GM18868 (cell line): ENCODE results near the gene ANTXRL.
"Not testable (repeated sequence)": the region's sequence is repeated elsewhere in the genome, so short reads cannot be mapped to it uniquely, and the experiment has no call there.

Experiments used
- ATAC-seq: cut with Tn5 transposase; IDR thresholded peaks from one replicate; pipeline ENCODE4 v1.9.1; 2021; ENCODE audit warnings: mild to moderate bottlenecking, moderate library complexity; ENCODE audit not compliant: unreplicated experiment

The ANTXRL gene

DNA sequence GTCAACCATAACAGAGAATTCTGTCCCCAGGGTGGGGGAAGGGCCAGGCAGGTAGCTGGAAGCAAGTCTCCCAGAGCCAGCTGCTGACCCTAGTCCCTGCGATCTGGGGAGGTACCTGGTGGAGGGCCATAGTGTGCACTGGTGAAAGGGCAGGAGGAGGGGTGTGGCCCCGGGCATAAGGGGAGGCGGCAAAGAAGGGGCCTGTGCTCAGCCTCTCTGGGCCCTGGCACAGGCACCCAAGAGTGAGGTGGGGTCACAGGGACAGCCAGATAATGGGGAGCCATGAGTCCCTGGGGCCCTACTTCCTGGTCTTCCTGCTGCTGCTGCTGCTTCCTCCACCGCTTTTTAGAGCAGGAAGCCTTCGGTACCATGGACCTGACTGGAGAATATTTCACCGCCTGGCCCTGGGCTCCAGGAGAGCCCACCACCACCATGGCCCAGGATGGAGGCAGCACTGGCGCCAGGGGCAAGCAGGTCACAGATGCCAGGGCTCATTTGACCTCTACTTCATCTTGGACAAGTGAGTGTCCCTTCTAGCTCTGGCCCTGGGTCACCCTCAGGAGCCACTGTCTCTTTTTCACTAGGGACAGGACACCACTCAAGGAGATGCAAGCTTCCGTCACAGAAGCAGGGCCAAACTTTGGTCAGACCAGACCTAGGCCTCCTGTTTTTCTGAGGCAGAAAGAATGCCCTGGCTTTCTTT lies at the start of gene ANTXRL:
TSS of gene ANTXRL (plus strand) at position 7 of the 703 bp plus-strand sequence. CDS start at position 273, 266 bp downstream.
- no peak for ATAC-seq

DNA sequence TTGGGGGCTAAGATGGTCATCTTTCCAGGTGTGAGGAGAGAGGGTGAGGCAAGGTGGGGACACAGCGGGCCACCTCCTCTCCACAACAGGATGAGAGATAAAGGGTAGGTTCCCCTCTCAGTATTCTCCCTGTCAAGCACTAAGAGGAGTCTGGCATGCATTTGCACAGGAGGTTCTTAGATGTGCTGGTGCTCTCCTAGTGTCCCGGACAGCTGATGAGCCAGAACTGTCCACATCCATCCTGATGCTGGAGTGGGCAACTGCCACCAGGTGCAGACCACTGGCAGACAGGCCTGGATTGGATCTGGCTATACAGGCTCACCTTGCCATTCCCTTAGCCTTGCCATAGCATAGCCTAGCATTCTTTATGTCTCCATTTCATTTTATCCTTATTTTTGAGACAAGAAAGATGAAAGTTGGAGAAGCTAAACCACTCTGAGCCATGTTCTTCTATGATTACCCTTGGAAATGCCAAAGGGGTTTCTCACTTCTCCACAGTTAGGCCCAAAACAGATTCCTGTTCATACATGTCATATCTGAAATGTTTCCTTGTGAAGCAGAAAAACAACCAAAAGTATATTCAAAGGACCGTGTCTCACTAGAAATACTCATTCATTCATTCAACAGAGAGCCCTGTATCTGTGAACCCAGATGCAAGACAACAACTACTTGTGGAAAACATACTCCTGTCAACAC lies 48.8 kb upstream of the ANTXRL start:
- ATAC-seq: no peak

DNA sequence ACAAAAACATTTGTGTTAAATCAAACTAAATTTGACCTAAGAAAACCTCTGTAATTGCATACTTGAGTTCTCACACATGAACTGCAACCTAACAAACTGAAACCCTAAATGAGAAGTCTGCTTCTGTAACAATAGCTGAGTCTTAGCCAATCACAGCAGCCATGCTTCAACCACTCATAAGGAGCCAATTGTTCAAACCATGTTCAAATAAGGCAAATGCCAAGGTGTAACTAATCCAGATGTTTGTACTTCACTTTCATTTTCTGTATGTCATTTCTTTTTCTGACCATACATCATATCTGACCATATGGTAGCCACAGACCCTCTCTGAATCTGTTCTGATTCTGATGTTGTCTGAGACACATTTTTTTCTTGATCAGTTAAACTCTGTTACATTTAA lies 47.5 kb upstream of the ANTXRL start:
- ATAC-seq: peak; percentile 74

DNA sequence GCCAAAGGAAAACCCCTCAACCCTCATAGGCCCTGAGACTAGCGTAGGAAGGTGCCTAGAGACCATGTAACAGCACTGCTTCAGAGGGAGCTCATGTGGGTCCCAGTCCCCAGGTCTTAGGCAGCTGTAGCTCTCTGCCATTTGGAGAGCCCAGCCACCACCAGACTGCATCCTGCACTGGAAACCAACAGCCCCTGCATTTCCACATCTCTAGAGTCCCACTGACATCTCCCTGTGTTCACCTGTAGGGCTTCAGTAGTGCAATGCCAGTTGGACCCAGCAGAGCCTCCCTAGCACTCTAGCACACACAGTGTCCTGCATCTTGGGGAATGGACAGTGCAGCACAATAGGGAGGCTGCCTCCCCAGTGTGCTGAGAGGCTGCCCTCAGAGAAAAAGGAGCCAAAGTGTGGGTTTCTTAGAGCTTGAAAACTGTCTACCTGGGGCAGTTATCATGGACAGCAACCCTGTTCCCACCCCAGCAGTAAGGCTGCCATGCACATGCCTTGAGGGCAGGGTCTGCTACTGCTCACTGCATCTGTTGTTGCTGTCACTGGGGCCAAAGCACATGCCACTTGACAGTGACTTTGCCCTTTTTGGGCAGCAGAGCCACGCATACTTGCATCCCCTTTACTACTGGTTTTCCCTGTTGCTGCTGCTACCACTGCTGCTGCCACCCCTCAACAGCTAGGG lies 46.7 kb upstream of the ANTXRL start:
- no peak for ATAC-seq

DNA sequence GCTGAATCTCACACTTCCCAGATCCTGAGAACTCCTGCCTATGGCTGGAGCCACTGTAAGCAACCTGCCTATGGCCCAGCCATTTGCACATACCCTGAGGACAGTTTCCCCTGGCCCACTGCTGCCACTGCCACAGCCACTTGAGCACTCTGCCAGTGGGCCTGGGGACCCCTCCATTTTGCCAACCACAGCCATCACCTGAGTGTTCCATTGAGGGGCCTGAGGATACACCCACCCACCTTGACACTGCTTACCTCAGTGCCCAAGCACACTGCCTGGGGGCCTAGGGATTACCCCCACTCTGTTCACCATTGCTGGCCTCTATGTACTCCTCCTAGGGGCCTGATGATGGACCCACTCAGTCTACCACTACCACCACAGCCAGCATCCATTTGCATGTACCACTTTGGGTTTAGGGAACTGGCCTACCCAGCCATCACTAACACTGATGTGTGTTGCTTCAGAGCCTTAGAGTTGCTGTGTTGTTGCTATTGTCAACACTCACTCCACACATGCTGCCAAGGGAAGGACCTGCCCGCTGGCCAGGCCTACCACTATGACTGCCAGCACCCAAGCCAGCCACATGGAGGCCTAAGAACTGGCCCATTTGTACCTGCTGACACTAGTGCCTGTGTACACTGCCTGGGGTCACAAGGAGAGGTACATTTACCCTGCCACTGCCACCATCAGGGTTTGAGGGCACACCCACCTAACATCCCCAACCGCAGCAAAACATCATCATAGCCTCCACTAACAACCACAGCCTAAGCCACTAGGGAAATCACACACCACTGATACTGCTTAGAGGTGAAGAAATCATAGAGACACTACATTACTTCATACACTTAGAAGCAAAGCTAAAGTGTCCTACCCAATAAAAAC lies 45.9 kb upstream of the ANTXRL start:
- no peak for ATAC-seq

DNA sequence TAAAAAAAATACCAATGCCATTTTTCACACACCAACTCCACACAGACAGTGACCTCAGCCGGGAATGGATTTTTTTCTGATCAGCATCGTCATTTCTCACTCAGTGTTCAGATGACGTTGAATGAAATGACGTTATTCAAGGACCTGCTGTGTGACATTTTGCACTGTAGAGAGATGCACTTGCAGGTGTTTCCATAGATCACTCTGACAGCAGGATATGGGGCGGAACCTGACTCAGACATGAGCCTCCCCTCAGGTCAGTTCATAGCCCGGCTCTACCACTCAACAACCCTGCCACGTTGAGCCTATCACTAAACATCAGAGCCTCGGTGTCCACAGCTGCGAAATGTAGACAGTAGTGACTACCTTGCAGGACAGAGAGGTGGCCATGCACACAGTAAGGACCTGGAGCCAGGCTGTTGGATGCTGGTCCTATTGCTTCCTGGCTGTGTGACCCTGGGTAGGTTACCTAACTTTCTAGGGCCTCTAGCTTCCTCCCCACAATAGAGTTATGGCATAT lies 41.4 kb upstream of the ANTXRL start:
- ATAC-seq: no peak

DNA sequence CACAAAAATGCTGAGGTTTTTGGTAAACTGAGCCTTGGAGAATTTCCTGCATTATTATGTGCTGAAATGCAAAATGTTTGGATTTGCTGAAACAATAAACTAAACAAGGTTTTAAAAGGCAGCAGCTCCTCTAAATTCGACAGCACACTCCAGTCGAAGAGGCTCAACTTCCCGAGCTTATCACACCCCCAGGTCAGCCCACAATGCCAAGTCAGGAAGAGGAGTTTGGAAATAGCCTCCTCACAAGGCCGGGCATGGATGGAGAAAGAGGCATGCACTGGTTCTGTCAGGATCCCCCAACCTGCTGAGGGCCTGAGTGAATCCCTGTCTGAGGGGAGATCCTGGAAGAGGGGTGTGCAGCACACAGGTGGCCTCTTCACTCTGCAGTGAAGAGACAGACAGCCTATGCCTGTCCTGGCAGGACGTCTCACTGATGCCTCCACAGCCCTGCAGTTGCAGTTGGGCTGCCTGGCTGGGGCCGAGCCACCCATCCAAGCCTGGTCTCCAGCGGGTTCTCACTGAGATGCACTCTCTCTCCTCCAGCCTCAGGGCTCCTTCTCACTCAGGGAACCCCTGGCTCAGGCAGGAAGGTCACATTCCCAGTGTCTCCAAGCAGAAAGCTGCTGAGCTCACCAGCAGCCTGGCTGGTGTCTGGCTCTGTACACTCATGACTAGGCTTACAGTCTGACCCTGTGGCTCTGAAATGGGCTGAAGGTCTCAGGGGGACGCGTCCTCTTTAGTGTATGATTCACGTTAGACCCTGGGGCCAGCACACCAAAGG lies 40.2 kb upstream of the ANTXRL start:
- not testable (repeated sequence) for ATAC-seq

DNA sequence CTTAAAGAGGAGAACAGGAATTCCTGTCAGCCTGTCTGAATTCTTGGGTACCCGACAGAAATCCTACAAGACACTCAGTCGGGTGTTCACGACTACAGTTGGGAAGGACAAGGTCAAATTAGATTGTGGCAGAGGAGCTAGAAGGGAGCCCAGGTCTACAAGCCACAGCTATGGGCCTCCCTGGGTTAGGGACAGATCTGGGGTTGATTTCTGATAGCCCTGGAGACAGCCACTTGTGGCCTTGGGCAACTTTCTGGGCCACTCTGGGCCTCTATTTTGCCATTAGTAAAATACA lies 39.7 kb upstream of the ANTXRL start:
- no peak for ATAC-seq

DNA sequence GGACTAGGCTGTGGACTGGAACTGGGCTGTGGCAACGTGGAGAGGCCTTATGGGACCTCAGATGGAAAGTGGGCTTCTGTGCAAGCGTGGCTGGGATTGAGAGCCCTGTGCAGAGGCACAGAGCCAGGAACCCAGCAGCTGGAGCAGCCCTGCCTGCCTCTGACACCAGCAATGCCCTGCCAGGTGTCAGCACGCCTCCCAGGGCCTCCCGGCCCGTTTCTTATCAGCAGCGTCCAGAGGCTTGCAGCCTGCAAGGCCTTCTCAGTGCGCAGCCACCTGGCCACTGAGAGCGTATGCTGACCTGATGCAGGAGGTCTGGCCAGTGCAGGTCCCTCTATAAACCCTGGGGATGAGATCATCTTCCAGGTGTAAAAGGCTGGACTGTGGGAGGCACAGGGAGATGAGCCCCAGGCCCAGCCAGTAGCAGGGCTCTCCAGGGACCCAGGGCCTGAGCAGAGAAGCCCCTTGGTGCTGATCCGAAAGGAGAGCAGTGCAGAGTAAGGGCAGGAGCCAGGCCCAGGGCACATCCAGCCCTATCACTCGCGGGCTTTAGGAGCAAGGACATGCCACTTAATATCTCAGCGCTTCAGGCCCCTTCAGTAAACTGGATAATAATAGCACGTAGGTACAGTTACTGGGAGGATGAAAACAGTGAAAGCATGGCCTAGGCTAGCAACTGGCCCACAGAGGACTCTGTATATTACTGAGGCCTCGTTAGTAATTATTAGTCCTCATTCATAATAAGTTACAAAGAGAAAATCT lies 38.8 kb upstream of the ANTXRL start:
- no peak for ATAC-seq

DNA sequence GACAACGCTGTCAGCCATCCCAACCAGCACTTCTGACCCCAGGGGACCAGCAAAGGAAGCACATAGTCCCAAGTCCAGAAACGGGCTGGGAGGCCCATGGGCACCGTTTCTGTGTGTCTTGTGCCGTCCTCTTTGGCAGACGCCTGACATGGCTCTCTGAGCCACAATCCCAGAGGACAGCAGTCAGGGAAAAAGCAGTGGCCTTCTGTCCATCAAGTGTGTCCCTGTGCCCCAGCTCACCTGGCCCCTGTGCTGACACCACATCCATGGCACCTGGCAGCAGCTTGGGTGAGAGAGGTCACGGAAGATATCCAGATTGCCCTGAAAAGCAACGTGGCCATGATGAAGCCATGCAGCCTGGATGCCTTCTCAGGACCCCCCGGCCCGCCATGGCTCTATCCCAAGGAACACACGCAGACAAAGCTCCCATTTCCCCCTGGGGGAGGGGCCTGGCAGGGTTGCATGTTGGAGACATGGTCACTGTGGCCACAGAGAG lies 38.1 kb upstream of the ANTXRL start:
- ATAC-seq: no peak

DNA sequence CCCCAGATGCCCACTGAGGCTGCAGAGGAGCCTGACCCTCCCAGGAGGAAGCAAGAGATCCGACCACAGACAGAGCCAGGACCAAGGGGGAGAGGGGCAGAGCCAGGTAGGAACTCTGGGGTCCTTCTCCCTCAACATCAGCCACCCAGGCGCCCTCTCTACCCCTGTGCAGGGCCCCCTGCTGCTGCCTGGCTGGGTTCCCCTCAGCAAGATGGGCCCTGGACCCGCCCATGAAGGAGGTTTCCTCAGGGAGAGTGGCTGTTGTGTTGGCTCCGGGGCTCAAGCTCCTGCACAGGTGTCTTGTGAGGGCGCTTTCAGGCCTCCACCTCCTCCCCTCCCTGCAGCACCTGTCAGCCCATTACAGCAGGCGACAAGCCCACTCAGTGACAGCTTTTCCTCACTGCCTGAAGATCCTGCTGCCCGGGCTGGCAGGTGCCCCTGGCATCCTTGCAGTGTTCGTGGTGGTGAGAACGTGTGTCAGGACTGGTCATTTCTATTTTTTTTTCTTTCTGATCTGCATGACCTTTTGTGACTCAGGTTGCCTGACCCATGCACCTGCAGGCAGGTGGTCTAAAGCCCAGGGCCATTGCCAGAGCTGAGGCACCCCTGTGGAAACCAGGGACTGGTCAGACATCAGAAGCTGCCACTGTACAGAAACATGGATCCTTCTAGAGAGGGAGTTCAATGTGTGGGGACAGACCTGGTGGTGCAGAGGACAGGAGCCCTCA lies 37.0 kb upstream of the ANTXRL start:
- not testable (repeated sequence) for ATAC-seq

DNA sequence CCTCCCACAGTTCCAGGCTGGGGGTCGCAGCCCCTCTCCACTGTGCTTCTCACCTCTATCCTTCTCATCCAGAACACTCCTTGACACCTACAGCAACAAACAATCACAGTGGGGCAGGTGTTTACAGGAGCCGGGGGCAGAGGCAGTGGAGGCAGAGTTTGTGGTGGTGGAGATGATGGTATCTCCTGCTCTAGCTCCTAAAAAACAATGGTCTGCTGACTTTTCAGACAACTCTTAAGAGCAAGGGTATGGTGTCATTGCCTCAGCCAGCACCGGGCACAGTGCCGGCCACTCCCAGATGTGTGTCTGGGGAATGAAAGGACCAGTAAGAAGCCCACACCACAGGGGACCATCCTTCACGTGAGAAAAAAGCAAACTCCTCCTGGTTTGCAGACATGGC lies 36.3 kb upstream of the ANTXRL start:
- no peak for ATAC-seq

DNA sequence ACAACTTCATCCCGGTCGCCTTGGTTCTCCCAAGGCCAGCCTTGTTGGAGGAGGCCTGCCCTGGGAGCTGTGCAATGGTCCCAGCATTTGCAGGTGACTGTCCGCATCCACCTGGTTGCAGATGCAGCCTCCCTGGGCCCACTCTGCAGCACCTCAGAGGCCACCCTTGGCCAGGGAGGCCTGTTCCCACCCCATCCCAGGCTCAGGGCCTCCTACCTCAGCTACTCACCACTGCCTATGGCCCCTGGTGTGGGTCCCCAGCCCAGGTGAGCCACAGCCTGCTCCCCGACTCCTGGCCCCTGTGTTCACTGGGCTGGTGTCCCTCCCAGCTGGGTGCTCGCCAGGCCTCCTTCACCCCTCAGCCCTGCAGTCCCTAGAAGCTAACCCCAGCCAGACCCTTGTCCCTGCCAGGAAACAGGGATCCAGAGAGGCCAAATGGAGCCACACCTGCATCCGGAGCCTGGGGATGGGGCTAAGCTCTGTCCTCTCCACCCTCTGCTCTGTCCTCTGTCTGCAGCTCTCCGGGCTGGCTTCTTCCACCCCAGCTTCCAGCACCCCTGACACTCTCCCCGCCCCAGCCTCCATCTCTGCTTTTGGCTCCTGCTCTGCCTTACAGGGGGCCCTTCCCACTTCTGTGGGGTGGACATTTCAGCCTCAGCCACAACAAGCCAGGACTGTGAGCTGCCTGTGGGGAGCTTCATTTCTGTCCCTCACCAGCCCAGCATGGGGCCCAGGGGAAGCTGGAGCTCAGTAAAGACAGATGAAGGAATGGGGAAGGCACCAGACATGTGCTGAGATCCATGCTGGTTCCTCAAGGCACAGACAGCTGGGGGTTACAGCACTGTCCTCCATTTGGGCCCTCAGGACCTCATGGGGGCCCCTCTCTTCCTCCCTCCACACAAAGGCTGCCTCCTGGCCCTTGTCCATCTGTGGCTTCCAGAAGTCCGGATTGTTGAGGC lies 35.6 kb upstream of the ANTXRL start:
- no peak for ATAC-seq

DNA sequence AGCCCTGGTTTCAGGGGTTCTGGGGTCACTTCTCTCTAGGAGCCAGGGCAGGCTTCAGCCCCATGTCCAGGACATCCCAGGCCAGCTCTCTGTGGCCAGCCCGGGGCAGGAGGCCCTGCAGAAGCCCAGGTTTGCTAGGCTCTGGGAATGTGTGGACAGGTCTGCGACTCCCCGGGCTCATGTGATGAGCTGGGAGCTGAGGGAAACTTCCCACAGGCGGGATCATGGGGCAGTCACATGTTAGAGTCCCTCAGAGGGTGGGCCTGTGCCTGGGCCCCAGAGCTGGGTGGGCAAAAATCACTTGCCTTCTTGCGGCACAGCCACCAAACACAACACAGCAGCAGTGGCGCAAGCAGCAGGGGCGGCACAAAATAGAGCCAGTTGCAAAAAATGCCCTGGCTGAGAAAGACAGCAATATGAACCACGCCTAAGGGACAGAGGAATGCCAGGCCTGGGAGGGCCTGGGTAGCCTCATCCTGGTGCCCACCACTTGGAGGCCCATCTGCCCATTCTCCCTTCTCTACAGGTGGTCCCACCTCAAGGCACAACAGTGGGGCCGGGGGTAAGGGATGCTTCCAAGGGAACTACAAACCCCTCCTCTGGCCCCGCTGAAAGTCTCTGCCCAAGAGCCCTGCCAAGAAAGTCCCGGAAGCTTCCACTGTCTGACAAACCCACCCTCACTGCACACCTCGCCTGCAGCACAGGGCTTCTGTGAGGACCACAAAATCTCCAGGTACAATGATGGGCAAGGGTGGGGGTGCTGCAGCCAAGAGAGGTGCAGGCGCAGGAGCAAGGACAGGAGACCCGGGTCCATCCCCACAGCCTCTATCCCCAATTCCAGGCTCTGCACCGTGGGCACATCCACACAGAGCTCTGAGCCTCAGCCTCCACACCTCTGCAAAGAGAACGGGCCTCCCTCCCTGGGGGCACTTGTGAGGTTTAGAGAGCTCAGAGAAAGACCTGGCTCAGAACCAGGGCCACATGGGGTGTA lies 34.6 kb upstream of the ANTXRL start:
- no peak for ATAC-seq

DNA sequence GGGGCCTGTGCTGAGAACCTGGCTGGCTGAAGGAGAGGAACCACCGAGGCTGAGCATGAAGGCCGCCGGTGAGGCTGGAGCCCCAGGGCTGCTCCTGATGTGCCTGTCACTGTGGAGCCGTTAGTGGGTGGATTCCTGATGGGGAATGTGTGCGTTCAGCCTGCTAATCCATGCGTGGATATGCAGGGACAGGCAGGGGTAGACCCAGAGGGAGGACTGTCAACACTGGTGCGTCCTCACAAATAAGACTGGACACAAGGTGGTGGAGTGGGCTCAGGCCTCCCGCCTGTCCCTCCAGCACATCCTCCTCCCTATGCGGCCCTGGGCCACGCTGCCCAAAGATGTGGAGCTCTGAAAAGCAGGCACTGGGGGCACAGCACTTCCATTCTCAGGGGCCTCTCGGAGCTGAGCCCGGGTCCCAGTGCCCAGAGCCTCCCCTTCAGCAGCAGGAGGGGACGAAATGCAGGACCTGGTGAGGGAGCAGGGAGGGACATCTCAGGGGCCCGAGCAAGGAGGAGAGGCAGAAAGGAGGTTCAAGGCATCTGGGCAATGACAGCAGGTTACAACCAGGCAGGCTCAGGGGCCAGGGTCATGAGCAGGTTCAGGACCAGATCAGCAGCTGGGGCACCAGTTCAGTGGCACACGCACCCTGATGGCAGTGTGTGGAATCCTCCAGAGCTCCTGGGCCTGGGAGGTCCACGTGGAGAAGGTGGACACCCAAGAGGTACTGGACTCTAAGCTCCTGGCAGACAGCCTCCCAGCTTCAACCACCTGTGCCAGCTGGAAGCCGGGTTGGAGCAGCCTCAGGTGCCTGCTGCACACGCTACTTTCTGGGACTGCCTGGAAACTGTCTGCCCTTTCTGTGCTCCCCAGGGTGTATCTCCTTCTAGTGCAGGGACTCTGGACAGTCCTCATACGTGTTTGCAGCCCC lies 33.5 kb upstream of the ANTXRL start:
- no peak for ATAC-seq
